Measurements from ENCODE around the gene SLC22A24. TPM values are rescaled to one million over a fixed set of nuclear protein-coding genes. Genes with fewer than 3 reads are reported as not detected.
"Not testable (repeated sequence)": the region's sequence is repeated elsewhere in the genome, so short reads cannot be mapped to it uniquely, and the experiment has no call there.

Gene SLC22A24
- total RNA-seq, 4 donors from 2014 or later, result not detected

DNA sequence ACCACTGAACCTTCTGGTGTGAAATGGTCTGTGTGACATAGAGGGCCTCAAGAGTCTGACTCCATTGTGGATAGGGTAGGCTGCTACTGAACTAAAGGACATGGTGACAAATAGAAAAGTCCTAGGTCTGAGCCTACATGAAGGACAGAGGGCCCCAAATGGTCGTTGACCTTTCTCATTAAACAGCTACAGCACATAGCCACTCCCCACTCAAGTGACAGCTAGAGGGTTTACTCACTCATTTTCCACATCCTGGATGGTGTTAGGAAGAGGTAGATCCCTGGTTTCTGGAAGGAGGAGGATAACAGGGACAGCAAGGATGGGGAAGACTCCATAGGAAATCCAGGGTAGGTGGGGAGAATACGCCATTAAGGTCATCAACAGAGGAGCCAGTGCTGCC lies 63.3 kb downstream of the SLC22A24 start:
- no peaks in the 10 kb centered on the region for H3K36me3 ChIP-seq
- ATAC-seq, result no peak
- no peak overlapping the region for H3K27ac ChIP-seq
- WGBS, 2 donors (ENCODE audit: low coverage in 1 of 2), result 70 to 100% methylated on average over 1 to 2 of the region's 2 CpGs
- H3K4me1 ChIP-seq, result no peaks in the 10 kb centered on the region
- peaks cover 11% of the 10 kb centered on the region for H3K27me3 ChIP-seq
- H3K9me3 ChIP-seq, result no peaks in the 10 kb centered on the region
- TF ChIP-seq EP300 (IDR thresholded peaks at IDR 0.05) (no peak), POLR2AphosphoS5 (IDR thresholded peaks at IDR 0.05) (no peak), POLR2A (IDR thresholded peaks at IDR 0.05) (no peak)
- TF ChIP-seq, protein P1, sequence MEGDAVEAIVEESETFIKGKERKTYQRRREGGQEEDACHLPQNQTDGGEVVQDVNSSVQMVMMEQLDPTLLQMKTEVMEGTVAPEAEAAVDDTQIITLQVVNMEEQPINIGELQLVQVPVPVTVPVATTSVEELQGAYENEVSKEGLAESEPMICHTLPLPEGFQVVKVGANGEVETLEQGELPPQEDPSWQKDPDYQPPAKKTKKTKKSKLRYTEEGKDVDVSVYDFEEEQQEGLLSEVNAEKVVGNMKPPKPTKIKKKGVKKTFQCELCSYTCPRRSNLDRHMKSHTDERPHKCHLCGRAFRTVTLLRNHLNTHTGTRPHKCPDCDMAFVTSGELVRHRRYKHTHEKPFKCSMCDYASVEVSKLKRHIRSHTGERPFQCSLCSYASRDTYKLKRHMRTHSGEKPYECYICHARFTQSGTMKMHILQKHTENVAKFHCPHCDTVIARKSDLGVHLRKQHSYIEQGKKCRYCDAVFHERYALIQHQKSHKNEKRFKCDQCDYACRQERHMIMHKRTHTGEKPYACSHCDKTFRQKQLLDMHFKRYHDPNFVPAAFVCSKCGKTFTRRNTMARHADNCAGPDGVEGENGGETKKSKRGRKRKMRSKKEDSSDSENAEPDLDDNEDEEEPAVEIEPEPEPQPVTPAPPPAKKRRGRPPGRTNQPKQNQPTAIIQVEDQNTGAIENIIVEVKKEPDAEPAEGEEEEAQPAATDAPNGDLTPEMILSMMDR (IDR thresholded peaks at IDR 0.05), result no peak
- H3K4me3 ChIP-seq, result no peak overlapping the region

DNA sequence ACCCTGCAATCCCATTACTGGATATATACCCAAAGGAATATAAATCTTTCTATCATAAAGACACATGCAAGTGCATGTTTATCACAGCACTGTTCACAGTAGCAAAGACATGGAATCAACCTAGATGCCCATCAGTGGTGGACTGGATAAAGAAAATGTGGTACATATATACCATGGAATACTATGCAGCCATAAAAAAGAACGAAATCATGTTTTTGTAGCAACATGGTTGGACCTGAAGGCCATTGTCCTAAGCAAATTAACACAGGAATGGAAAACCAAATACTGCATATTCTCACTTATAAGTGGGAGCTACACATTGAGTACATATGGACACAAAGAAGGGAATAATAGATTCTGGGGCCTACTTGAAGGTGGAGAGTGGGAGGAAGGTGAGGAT lies 97.8 kb downstream of the SLC22A24 start:
- Histone ChIP-seq H3K27me3 (peaks cover 11% of the 10 kb centered on the region), H3K9me3 (peaks cover 0 to 18% (median 0%) of the 10 kb centered on the region in 3 donors)
- H3K27ac ChIP-seq, ATAC-seq, H3K36me3 ChIP-seq, H3K4me1 ChIP-seq, H3K4me3 ChIP-seq: not testable (repeated sequence)
- 44 to 57% methylated on average over 1 of the region's 1 CpG for WGBS, 2 donors (ENCODE audit: low coverage in 1 of 2)

DNA sequence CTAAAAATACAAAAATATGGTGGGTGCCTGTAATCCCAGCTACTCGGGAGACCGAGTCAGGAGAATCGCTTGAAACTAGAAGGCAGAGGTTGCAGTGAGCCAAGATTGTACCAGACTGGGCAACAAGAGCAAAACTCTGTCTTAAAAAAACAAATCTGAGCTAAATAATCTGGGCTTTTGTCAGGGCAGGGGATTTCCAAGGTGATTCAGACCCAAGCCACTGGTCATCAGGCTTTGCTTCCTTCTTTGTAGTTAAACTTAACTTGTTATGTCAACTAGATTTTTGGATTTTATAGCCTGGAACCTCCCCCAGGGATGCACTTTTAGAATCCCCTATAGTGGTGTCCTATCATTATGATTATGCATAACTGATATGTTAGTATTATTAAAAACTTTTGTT lies 101.4 kb downstream of the SLC22A24 start:
- TF ChIP-seq POLR2A (IDR thresholded peaks at IDR 0.05) (no peak), EP300 (IDR thresholded peaks at IDR 0.05) (no peak), POLR2AphosphoS5 (IDR thresholded peaks at IDR 0.05) (no peak)
- TF ChIP-seq, protein P1 (IDR thresholded peaks at IDR 0.05), result no peak
- Histone ChIP-seq H3K27me3 (peaks cover 11% of the 10 kb centered on the region), H3K9me3 (no peaks in the 10 kb centered on the region), H3K27ac (no peak overlapping the region), H3K4me1 (no peaks in the 10 kb centered on the region), H3K4me3 (no peak overlapping the region), H3K36me3 (no peaks in the 10 kb centered on the region)
- 70% methylated on average over 3 of the region's 3 CpGs; no CpG with 5 or more reads in 1 of the 2 donors for WGBS, 2 donors (ENCODE audit: low coverage in 1 of 2)
- ATAC-seq, result no peak

DNA sequence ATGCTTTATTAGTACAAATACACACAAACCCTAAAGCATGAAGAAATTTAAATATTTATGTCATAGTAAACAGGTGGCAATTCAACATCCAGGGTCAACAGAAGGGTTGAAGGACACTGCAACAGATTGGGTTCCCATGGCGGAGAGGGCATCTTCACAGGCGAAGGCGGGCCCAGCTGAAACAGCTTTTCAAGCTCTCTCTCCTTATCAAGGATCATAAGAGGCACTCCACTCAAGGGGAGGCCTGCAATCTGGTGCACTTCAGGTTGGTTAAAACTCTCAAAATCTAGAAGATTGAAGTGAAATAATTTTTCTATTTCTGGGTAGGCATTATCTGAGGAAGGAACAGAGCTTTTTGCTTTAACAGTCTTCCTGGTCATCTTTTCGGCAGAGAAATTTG lies 111.6 kb downstream of the SLC22A24 start:
- H3K4me1 ChIP-seq, result no peaks in the 10 kb centered on the region
- H3K27ac ChIP-seq, result no peak overlapping the region
- TF ChIP-seq POLR2AphosphoS5 (IDR thresholded peaks at IDR 0.05) (no peak), EP300 (IDR thresholded peaks at IDR 0.05) (no peak), POLR2A (IDR thresholded peaks at IDR 0.05) (no peak)
- TF ChIP-seq, protein P1 (IDR thresholded peaks at IDR 0.05), result no peak
- ATAC-seq, result no peak
- H3K36me3 ChIP-seq, result no peaks in the 10 kb centered on the region
- WGBS, 2 donors (ENCODE audit: low coverage in 1 of 2), result 81 to 97% methylated on average over 4 of the region's 4 CpGs
- H3K9me3 ChIP-seq, result no peaks in the 10 kb centered on the region
- peaks cover 10% of the 10 kb centered on the region for H3K27me3 ChIP-seq
- no peak overlapping the region for H3K4me3 ChIP-seq

Other genes starting within 250 kb of the SLC22A24 start
- gene CHRM1, start 222.9 kb downstream of the SLC22A24 start, total RNA-seq, result under 1 TPM in 3 of 4 donors, not detected in 1; 0.16 to 0.89 (median 0.27) TPM
- not detected for gene SLC22A6, start 159.3 kb downstream of the SLC22A24 start, total RNA-seq
- gene SLC22A8, start 128.4 kb downstream of the SLC22A24 start, total RNA-seq, result not detected
- not detected for gene SLC22A25, start 99.4 kb upstream of the SLC22A24 start, total RNA-seq
- not detected for gene SLC22A9, start 225.6 kb upstream of the SLC22A24 start, total RNA-seq

All from gastroesophageal sphincter (tissue), 4 donors.